HepG2 (cell line): ENCODE results near the gene DYSF. TPM values are rescaled to one million over a fixed set of nuclear protein-coding genes. Genes with fewer than 3 reads are reported as not detected.

Experiments
- ATAC-seq: fragments of 200-7000 bp; cut with Tn5 transposase; 3 replicates; pipeline ENCODE4 v1.9.1; 2020; ENCODE audit warnings: mild to moderate bottlenecking, moderate library complexity
- BruUV-seq: library from RNA; stranded (reverse); fragments of 400-500 nt; replicated peaks from 2 replicates; lab custom pipeline; 2021; lab: Mats Ljungman, UMichigan
- CTCF ChIA-PET: fragments of 300-600 bp; formaldehyde crosslinking; extraction: SDS; loops from one replicate; lab custom pipeline; 2021; ENCODE audit warnings: low total read pairs, inconsistent platforms, low intra/inter-chr PET ratio; lab: Yijun Ruan, JAX
- POLR2A ChIA-PET: fragments of 350-600 bp; sonication (Branson Sonifier 250); formaldehyde crosslinking; loops from one replicate; lab custom pipeline; 2020; ENCODE audit warnings: antibody characterized with exemption, inconsistent platforms; lab: Yijun Ruan, JAX
- DNase-seq: peaks from one replicate; pipeline ENCODE4 v3.0.0-alpha.2; 2015; ENCODE audit warnings: low spot score
- FAIRE-seq: peaks from 3 replicates; lab custom pipeline; 2011; peaks lifted over from hg19 to GRCh38; lab: Jason Lieb, UNC
- H2AFZ ChIP-seq: one replicate; pipeline ENCODE4 v1.6.1; 2011; ENCODE audit warnings: low read length, inconsistent platforms
- H3K27ac ChIP-seq: fragments of 300-600 bp; 3 replicates; pipeline ENCODE4 v1.8.0; 2011; ENCODE audit warnings: mixed run types, mild to moderate bottlenecking, mixed read lengths, low read length, inconsistent platforms; ENCODE audit not compliant: insufficient read depth; ENCODE audit errors: extremely low read length
- H3K27me3 ChIP-seq, 2 experiments: fragments of 200-600 bp in 1 of 2; 2 replicates in 1 of 2; 3 replicates in 1 of 2; pipeline versions ENCODE4 v1.6.0 to v1.8.0; 2011; ENCODE audit warnings: low read length in 2 of 2, mild to moderate bottlenecking in 2 of 2, moderate library complexity in 2 of 2, inconsistent platforms in 1 of 2; ENCODE audit not compliant: insufficient read depth in 2 of 2, control insufficient read depth in 1 of 2
- H3K36me3 ChIP-seq, 2 experiments: fragments of 200-600 bp in 1 of 2; replicated peaks in 1 of 2; 2 replicates in 1 of 2; 3 replicates in 1 of 2; pipeline versions ENCODE4 v1.5.1 to v1.8.0; 2011; ENCODE audit warnings: low read length in 2 of 2, inconsistent platforms in 1 of 2; ENCODE audit not compliant: insufficient read depth in 2 of 2, control insufficient read depth in 1 of 2
- H3K4me1 ChIP-seq: 2 replicates; pipeline ENCODE4 v1.5.1; 2012; ENCODE audit warnings: low read length, inconsistent platforms; ENCODE audit not compliant: insufficient read depth
- H3K4me2 ChIP-seq: 2 replicates; pipeline ENCODE4 v1.6.0; 2011; ENCODE audit warnings: low read depth, low read length, inconsistent platforms
- H3K4me3 ChIP-seq, 3 experiments: fragments of 200-600 bp in 1 of 3; sonication (generic), shearing (Covaris generic) in 1 of 3; replicated peaks in 1 of 3; 2 replicates each; pipeline ENCODE4 v1.5.1; 2011 to 2016; ENCODE audit warnings: low read length in 3 of 3, inconsistent platforms in 2 of 3, low read depth in 2 of 3, mild to moderate bottlenecking in 2 of 3, control low read depth in 1 of 3, mixed read lengths in 1 of 3; ENCODE audit not compliant: insufficient read depth in 1 of 3
- H3K79me2 ChIP-seq: one replicate; pipeline ENCODE4 v1.6.1; 2011; ENCODE audit warnings: low read length, inconsistent platforms; ENCODE audit not compliant: insufficient read depth
- H3K9ac ChIP-seq: 2 replicates; pipeline ENCODE4 v1.6.0; 2011; ENCODE audit warnings: mild to moderate bottlenecking, low read depth, low read length, inconsistent platforms; ENCODE audit not compliant: insufficient read depth
- H3K9me3 ChIP-seq: 2 replicates; pipeline ENCODE4 v1.5.1; 2012; ENCODE audit warnings: mild to moderate bottlenecking, low read length
- H4K20me1 ChIP-seq: 2 replicates; pipeline ENCODE4 v1.6.0; 2011; ENCODE audit warnings: inconsistent platforms, mild to moderate bottlenecking, low read length, moderate library complexity; ENCODE audit not compliant: insufficient read depth
- CREM ChIP-seq, 2 experiments: sonication (generic) in 1 of 2; formaldehyde crosslinking in 1 of 2; IDR thresholded peaks; 2 replicates each; pipeline versions ENCODE4 v1.4.0 to v1.6.1; 2016 to 2020; ENCODE audit warnings: antibody characterized with exemption in 1 of 2, mild to moderate bottlenecking in 1 of 2, missing genetic modification reagents in 1 of 2
- DPF2 ChIP-seq: sonication (generic); formaldehyde crosslinking; IDR thresholded peaks from 2 replicates; pipeline ENCODE4 v1.4.0; 2020; ENCODE audit warnings: mild to moderate bottlenecking, low read depth, missing genetic modification reagents, borderline replicate concordance
- HNRNPUL1 ChIP-seq: fragments of 200-400 bp; formaldehyde crosslinking; IDR thresholded peaks from 2 replicates; pipeline ENCODE4 v1.6.1; 2017; ENCODE audit warnings: low read depth, mild to moderate bottlenecking, low read length, moderate library complexity
- KLF13 ChIP-seq: sonication (generic); formaldehyde crosslinking; IDR thresholded peaks from 2 replicates; pipeline ENCODE4 v1.4.0; 2020; ENCODE audit warnings: mild to moderate bottlenecking, missing genetic modification reagents
- LCORL ChIP-seq, 2 experiments: fragments of 450-650 bp in 1 of 2; sonication (generic) in 1 of 2; formaldehyde crosslinking in 1 of 2; IDR thresholded peaks; 2 replicates each; pipeline versions ENCODE4 v1.5.0 to v1.6.1; 2017 to 2020; ENCODE audit warnings: antibody characterized with exemption in 1 of 2, missing genetic modification reagents in 1 of 2
- NONO ChIP-seq, 2 experiments: fragments of 450-650 bp in 1 of 2; sonication (generic) in 1 of 2; formaldehyde crosslinking in 1 of 2; IDR thresholded peaks in 1 of 2; conservative IDR thresholded peaks in 1 of 2; 2 replicates each; pipeline versions ENCODE4 v1.6.1 to v1.8.0; 2017 to 2022; ENCODE audit warnings: mild to moderate bottlenecking in 1 of 2, missing genetic modification reagents in 1 of 2, moderate library complexity in 1 of 2
- NR3C1 ChIP-seq: sonication (generic); formaldehyde crosslinking; IDR thresholded peaks from 2 replicates; pipeline ENCODE4 v1.4.0; 2020; ENCODE audit warnings: missing genetic modification reagents
- ZNF207 ChIP-seq: fragments of 450-650 bp; IDR thresholded peaks from 2 replicates; pipeline ENCODE4 v1.6.1; 2016; ENCODE audit warnings: antibody characterized with exemption, borderline replicate concordance
- ZNF260 ChIP-seq: sonication (generic); formaldehyde crosslinking; IDR thresholded peaks from 2 replicates; pipeline ENCODE4 v1.4.0; 2020; ENCODE audit warnings: missing genetic modification reagents, low read depth, mild to moderate bottlenecking, borderline replicate concordance
- WGBS: methylation state at CpG from one replicate; pipeline ENCODE4 v1.1.6; 2017; ENCODE audit warnings: low lambda C conversion rate; 5-methylcytosine and 5-hydroxymethylcytosine counted together
- in situ Hi-C: cut with HindIII; loops from 2 replicates; pipeline ENCODE4 v1.10.0; 2017; ENCODE audit warnings: low pct_unique_long_range_greater_than_20kb; ENCODE audit not compliant: extremely low pct_ligation_motif_present
- intact Hi-C: fragments of 100-400 bp; cut with micrococcal nuclease; formaldehyde crosslinking; loops from one replicate; pipeline ENCODE4 v1.10.0; 2022; ENCODE audit not compliant: unreplicated experiment
- polyA plus RNA-seq, 8 experiments: library from polyadenylated mRNA; depleted of rRNA in 3 of 8; stranded (reverse) in 7 of 8; unstranded in 1 of 8; fragments of >200 nt; fragmentation: Illumina TruSeq in 4 of 8; extraction: Trizol in 4 of 8; gene quantifications; 2 replicates each; pipeline versions ENCODE4 v1.2.1 to v1.2.3, GENCODE V29; 2011 to 2016; ENCODE audit warnings: low read depth in 4 of 8, missing spikeins in 1 of 8, mixed read lengths in 1 of 8; ENCODE audit not compliant: insufficient read depth in 1 of 8
- total RNA-seq, 5 experiments: library from RNA; depleted of rRNA; stranded (reverse); fragments of >200 nt; fragmentation: Illumina TruSeq; extraction: Trizol; gene quantifications; 2 replicates each; pipeline ENCODE4 v1.2.3, GENCODE V29; 2016; ENCODE audit warnings: low read depth in 1 of 5
- TF ChIP-seq, protein P1 (sequence below): sonication (generic); formaldehyde crosslinking; IDR thresholded peaks from 2 replicates; pipeline ENCODE4 v1.4.0; 2020; ENCODE audit warnings: missing genetic modification reagents
- TF ChIP-seq, protein P2 (sequence below): sonication (generic); formaldehyde crosslinking; IDR thresholded peaks from 2 replicates; pipeline ENCODE4 v1.5.0; 2020; ENCODE audit warnings: missing genetic modification reagents
- TF ChIP-seq, protein P3 (sequence below): fragments of 450-650 bp; IDR thresholded peaks from 2 replicates; pipeline ENCODE4 v1.6.1; 2017

Gene DYSF
- total and polyA plus RNA-seq, 2 of the 13 experiments (the other 11 are each of a cell fraction or from before 2014, with no cell fraction given) = 0.15 to 2.4 TPM

DNA sequence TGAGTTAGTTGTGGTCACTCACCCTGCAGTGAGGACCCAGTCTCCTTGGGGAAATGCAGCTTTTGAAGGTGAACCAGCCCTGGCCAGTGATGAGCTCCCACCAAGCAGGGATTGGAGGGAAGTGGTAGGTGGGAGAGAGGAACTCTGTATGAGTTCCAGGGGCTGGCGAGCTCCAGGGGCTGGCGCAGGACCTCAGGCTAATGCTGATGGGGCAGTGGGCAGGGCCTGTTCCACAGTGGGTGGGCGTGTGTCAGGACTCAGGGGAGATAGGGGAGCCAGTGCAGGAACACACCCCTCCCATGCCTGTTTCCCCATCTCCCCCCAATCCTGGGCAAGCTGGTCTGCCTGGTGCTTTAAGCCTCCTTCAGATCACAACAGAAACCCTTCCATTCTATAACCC lies 208.4 kb downstream of the DYSF start:
- TF ChIP-seq CREM (IDR thresholded peaks at IDR 0.05) (no peak), CREM (CRISPR knock-in tag; IDR thresholded peaks at IDR 0.05) (no peak), HNRNPUL1 (no peak), NR3C1 (no peak)
- TF ChIP-seq, all 625 proteins: peak for 0
- ChIA-PET POLR2A (no interaction called here), CTCF (no interaction called here)
- Histone ChIP-seq H3K36me3 (no peaks in the 10 kb centered on the region), H3K9ac (no peak overlapping the region), H3K4me1 (no peaks in the 10 kb centered on the region), H3K9me3 (peaks cover 22% of the 10 kb centered on the region), H3K27me3 (no peaks in the 10 kb centered on the region), H4K20me1 (no peaks in the 10 kb centered on the region), H3K27ac (no peak overlapping the region), H3K79me2 (no peaks in the 10 kb centered on the region), H3K4me3 (no peak overlapping the region), H2AFZ (no peak overlapping the region), H3K4me2 (no peak overlapping the region)
- intact Hi-C loops (loop anchor here (5.0 kb wide), 1 partner anchor 236 kb away; no protein-coding TSS in a partner anchor), in situ Hi-C loops (no loop called here)
- 65% methylated on average over 2 of the region's 3 CpGs for WGBS
- DNase-seq (no peak), FAIRE-seq (no peak), ATAC-seq (no peak)
- BruUV-seq = no TSS peak

DNA sequence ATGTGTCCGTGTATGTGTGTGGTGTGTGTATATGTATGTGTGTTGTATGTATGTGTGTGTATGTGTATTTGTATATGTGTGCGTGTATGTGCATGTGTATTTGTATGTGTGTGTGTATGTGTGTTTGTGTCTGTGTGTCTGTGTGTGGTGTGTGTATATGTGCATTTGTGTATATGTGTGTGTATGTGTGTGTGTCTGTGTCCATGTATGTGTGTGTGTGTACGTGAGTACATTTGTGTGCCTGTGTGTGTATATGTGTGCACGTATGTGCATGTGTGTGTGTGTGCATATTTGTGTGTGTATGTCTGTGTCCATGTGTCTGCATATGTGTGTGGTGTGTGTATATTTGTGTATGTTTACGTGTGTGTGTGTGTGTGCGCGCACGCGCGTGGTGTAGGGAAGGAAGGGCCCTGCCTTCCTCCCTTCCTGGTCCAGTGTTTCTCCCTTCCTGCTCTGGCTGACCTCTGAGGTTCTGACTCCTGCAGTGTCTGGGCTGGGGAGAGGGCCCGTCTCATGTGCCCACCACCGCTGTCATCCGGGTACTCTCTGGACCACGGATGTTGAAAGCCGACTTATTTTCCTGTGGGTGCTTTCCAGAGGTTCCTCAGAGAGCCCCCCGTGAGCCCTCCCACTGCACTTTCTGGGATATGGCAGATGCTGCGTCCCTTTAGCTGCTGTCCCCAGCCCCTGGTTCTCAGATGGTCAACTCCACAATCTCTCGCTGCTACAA lies 209.5 kb downstream of the DYSF start:
- H3K27me3 ChIP-seq = no peaks in the 10 kb centered on the region
- DNase-seq (no peak), ATAC-seq (no peak), FAIRE-seq (peak; percentile 71)
- H3K9me3 ChIP-seq = peaks cover 13% of the 10 kb centered on the region
- no TSS peak for BruUV-seq
- no peak overlapping the region for H3K9ac ChIP-seq
- no peak overlapping the region for H2AFZ ChIP-seq
- CTCF ChIA-PET = no interaction called here
- H3K27ac ChIP-seq = no peak overlapping the region
- H4K20me1 ChIP-seq = no peaks in the 10 kb centered on the region
- no peak overlapping the region for H3K4me3 ChIP-seq
- POLR2A ChIA-PET = no interaction called here
- in situ Hi-C loops = no loop called here
- intact Hi-C loops = loop anchor here (5.0 kb wide), 1 partner anchor 234 kb away; no protein-coding TSS in a partner anchor
- no peak overlapping the region for H3K4me2 ChIP-seq
- no peaks in the 10 kb centered on the region for H3K4me1 ChIP-seq
- 67% methylated on average over 18 of the region's 18 CpGs for WGBS
- H3K36me3 ChIP-seq = no peaks in the 10 kb centered on the region
- H3K79me2 ChIP-seq = no peaks in the 10 kb centered on the region
- TF ChIP-seq, protein P1, sequence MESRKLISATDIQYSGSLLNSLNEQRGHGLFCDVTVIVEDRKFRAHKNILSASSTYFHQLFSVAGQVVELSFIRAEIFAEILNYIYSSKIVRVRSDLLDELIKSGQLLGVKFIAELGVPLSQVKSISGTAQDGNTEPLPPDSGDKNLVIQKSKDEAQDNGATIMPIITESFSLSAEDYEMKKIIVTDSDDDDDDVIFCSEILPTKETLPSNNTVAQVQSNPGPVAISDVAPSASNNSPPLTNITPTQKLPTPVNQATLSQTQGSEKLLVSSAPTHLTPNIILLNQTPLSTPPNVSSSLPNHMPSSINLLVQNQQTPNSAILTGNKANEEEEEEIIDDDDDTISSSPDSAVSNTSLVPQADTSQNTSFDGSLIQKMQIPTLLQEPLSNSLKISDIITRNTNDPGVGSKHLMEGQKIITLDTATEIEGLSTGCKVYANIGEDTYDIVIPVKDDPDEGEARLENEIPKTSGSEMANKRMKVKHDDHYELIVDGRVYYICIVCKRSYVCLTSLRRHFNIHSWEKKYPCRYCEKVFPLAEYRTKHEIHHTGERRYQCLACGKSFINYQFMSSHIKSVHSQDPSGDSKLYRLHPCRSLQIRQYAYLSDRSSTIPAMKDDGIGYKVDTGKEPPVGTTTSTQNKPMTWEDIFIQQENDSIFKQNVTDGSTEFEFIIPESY (CRISPR knock-in tag) = no peak
- 0 out of 2 replicates have a peak, but pooled peaks have one; percentile 53 for TF ChIP-seq ZNF207
- peak; percentile 25; the same call in 1 of the 2 replicates for TF ChIP-seq LCORL (IDR thresholded peaks at IDR 0.05)
- no peak for TF ChIP-seq LCORL (CRISPR knock-in tag; IDR thresholded peaks at IDR 0.05)
- TF ChIP-seq ZNF260 (CRISPR knock-in tag) = no peak
- TF ChIP-seq, protein P2, sequence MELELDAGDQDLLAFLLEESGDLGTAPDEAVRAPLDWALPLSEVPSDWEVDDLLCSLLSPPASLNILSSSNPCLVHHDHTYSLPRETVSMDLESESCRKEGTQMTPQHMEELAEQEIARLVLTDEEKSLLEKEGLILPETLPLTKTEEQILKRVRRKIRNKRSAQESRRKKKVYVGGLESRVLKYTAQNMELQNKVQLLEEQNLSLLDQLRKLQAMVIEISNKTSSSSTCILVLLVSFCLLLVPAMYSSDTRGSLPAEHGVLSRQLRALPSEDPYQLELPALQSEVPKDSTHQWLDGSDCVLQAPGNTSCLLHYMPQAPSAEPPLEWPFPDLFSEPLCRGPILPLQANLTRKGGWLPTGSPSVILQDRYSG (CRISPR knock-in tag) = no peak
- 0 out of 2 replicates have a peak, but pooled peaks have one; percentile 39 for TF ChIP-seq NONO (IDR thresholded peaks at IDR 0.05)
- no peak for TF ChIP-seq NONO (CRISPR knock-in tag; conservative IDR thresholded peaks at IDR 0.05)
- TF ChIP-seq KLF13 (CRISPR knock-in tag) = no peak
- no peak for TF ChIP-seq DPF2
- TF ChIP-seq, protein P3, sequence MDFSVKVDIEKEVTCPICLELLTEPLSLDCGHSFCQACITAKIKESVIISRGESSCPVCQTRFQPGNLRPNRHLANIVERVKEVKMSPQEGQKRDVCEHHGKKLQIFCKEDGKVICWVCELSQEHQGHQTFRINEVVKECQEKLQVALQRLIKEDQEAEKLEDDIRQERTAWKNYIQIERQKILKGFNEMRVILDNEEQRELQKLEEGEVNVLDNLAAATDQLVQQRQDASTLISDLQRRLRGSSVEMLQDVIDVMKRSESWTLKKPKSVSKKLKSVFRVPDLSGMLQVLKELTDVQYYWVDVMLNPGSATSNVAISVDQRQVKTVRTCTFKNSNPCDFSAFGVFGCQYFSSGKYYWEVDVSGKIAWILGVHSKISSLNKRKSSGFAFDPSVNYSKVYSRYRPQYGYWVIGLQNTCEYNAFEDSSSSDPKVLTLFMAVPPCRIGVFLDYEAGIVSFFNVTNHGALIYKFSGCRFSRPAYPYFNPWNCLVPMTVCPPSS = peak; percentile 88; the same call in 1 of the 2 replicates
